ENCODE data around the gene TRAF4. TPM values are rescaled to one million over a fixed set of nuclear protein-coding genes. Genes with fewer than 3 reads are reported as not detected.

The TRAF4 gene
- total RNA-seq, 2 experiments from 2014 or later, result 411 to 416 TPM

DNA sequence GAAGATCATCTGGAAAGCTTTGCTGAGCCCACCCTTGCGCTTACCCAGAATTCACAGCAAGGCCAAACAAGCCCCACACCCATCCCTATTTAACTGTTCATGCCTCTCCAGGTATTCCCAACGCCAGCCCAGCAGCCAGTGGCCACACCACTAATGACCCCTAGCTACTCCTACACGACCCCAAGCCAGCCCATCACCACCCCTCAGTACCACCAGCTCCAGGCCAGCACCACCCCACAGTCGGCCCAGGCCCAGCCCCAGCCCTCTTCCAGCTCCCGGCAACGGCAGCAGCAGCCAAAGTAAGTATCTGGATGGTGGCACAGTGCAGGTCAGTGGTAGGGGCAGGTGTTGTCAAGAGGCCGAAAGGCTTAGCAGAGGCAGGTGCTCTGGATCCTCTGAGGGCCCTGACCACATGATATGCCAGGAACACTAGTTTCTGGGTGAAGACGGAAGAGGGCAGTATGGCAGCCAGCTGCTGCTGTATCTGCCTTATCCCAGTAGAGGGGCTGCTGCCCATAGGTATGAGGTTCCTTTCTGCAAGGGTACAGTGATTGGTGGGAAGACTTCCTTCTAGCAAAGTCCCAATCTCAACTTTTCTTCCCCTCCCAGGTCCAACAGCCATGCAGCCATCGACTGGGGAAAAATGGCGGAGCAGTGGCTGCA, 42.9 kb upstream of the TRAF4 start:
- POLR2A ChIA-PET, result interaction anchor here (1.7 kb wide), 1 partner anchor 11 kb away, joined by 6 read pairs; the partner anchor contains the start of gene PROCA1
- Histone ChIP-seq H3K4me3 (ENCODE audit: low read length) (no peak overlapping the region), H3K27me3 (ENCODE audit: control insufficient read depth in 1 of 2, insufficient read depth in 2 of 2, low read length in 2 of 2) (no peaks in the 10 kb centered on the region), H3K27ac (ENCODE audit: low read depth in 1 of 2, low read length in 2 of 2) (no peak overlapping the region), H3K9me3 (ENCODE audit: control insufficient read depth in 1 of 2, insufficient read depth in 1 of 2, low read length in 2 of 2) (no peaks in the 10 kb centered on the region), H3K36me3 (ENCODE audit: insufficient read depth, low read length) (peaks cover 74% of the 10 kb centered on the region), H3K4me1 (ENCODE audit: insufficient read depth, low read length) (no peaks in the 10 kb centered on the region)
- no peak overlapping the region for H3K4me3 Mint-ChIP-seq
- TF ChIP-seq, protein P1, sequence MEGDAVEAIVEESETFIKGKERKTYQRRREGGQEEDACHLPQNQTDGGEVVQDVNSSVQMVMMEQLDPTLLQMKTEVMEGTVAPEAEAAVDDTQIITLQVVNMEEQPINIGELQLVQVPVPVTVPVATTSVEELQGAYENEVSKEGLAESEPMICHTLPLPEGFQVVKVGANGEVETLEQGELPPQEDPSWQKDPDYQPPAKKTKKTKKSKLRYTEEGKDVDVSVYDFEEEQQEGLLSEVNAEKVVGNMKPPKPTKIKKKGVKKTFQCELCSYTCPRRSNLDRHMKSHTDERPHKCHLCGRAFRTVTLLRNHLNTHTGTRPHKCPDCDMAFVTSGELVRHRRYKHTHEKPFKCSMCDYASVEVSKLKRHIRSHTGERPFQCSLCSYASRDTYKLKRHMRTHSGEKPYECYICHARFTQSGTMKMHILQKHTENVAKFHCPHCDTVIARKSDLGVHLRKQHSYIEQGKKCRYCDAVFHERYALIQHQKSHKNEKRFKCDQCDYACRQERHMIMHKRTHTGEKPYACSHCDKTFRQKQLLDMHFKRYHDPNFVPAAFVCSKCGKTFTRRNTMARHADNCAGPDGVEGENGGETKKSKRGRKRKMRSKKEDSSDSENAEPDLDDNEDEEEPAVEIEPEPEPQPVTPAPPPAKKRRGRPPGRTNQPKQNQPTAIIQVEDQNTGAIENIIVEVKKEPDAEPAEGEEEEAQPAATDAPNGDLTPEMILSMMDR (IDR thresholded peaks at IDR 0.05), result no peak
- no peaks in the 10 kb centered on the region for H3K9me3 Mint-ChIP-seq
- H3K27me3 Mint-ChIP-seq, result no peaks in the 10 kb centered on the region
- peaks cover 80% of the 10 kb centered on the region for H3K36me3 Mint-ChIP-seq (ENCODE audit: low read depth)
- CTCF ChIA-PET, result no interaction called here
- no peak overlapping the region for H3K27ac Mint-ChIP-seq
- ATAC-seq (ENCODE audit: poor library complexity) (no peak), DNase-seq (no peak)
- intact Hi-C loops (cut with DNase I, micrococcal nuclease), result no loop called here
- no peaks in the 10 kb centered on the region for H3K4me1 Mint-ChIP-seq (ENCODE audit: low read depth)

DNA sequence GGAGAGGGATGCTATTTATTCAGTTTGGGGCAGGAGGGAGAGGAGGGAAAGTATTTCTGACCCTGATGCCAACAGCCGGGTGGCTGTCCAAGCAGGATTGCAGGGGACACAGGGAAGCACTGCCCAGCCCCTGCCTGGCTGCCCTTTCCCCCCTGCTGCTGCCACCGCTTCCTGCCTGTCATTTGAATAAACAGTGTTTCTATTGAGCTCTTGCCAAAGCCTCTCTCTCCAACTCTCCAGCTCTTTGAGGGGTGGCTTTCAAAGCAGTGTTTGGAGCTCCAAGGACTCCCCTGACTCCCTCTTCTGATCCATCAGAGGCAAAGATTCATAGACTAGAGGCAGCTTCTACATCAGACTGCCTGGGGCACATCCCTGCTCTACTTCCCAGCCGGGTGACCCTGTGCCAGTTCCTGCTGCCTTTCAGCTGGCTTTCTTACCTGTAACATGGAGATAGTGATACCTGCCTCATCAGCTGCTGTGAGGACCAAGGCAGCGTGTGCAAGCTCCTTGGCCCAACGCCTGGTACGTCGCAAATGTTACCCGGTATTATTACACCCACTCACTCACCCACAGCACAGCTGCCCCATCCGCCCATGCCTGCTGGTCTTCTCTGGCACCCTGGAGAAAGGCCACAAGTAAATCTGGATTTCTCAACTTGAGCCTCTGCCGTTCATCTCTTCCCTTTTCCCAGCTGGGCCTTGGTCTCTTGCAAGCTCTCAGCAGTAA, 41.6 kb upstream of the TRAF4 start:
- H3K4me3 Mint-ChIP-seq, result no peak overlapping the region
- Histone ChIP-seq H3K4me1 (ENCODE audit: insufficient read depth, low read length) (no peaks in the 10 kb centered on the region), H3K36me3 (ENCODE audit: insufficient read depth, low read length) (peaks cover 64% of the 10 kb centered on the region), H3K9me3 (ENCODE audit: control insufficient read depth in 1 of 2, insufficient read depth in 1 of 2, low read length in 2 of 2) (no peaks in the 10 kb centered on the region), H3K4me3 (ENCODE audit: low read length) (no peak overlapping the region), H3K27ac (ENCODE audit: low read depth in 1 of 2, low read length in 2 of 2) (no peak overlapping the region), H3K27me3 (ENCODE audit: control insufficient read depth in 1 of 2, insufficient read depth in 2 of 2, low read length in 2 of 2) (no peaks in the 10 kb centered on the region)
- TF ChIP-seq, protein P1 (IDR thresholded peaks at IDR 0.05), result no peak
- intact Hi-C loops (cut with DNase I, micrococcal nuclease), result no loop called here
- ChIA-PET POLR2A (interaction anchor here (1.6 to 1.7 kb wide), 2 partner anchors 9 to 18 kb away, joined by 5 to 6 read pairs; partner anchors contain the start of genes PROCA1 and RPL23A), CTCF (no interaction called here)
- no peaks in the 10 kb centered on the region for H3K9me3 Mint-ChIP-seq
- no peaks in the 10 kb centered on the region for H3K27me3 Mint-ChIP-seq
- ATAC-seq (ENCODE audit: poor library complexity) (no peak), DNase-seq (no peak)
- H3K4me1 Mint-ChIP-seq (ENCODE audit: low read depth), result no peaks in the 10 kb centered on the region
- peaks cover 70% of the 10 kb centered on the region for H3K36me3 Mint-ChIP-seq (ENCODE audit: low read depth)
- H3K27ac Mint-ChIP-seq, result no peak overlapping the region

DNA sequence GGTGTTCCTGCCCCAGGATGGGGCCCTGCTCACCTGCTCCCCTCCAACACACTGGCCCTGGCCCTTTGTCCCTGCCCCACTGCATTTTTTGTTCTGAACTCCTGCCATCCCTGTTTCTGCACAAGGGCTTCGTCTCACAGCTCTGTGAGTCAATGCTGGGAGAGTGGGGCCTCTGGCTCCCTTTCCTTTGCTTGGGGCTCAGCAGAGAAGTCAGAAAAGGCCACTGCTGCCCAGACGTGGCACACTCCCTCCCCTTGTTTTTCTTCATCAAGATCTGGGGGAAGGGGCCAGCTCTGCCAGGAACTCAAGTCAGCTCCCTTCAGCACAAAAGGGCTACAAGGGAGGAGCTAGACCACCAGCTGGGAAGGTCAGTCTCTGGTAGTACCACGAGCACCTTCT, 41.1 kb upstream of the TRAF4 start:
- H3K27me3 Mint-ChIP-seq, result no peaks in the 10 kb centered on the region
- H3K9me3 ChIP-seq (ENCODE audit: control insufficient read depth in 1 of 2, insufficient read depth in 1 of 2, low read length in 2 of 2), result no peaks in the 10 kb centered on the region
- no peaks in the 10 kb centered on the region for H3K9me3 Mint-ChIP-seq
- H3K27ac Mint-ChIP-seq, result no peak overlapping the region
- no peak for ATAC-seq (ENCODE audit: poor library complexity)
- H3K4me1 ChIP-seq (ENCODE audit: insufficient read depth, low read length), result no peaks in the 10 kb centered on the region
- intact Hi-C loops (cut with DNase I, micrococcal nuclease), result no loop called here
- TF ChIP-seq, protein P1 (IDR thresholded peaks at IDR 0.05), result no peak
- ChIA-PET CTCF (no interaction called here), POLR2A (interaction anchor here (1.6 to 1.7 kb wide), 2 partner anchors 9 to 17 kb away, joined by 5 to 6 read pairs; partner anchors contain the start of genes PROCA1 and RPL23A)
- H3K27ac ChIP-seq (ENCODE audit: low read depth in 1 of 2, low read length in 2 of 2), result no peak overlapping the region
- DNase-seq, result no peak
- peaks cover 65% of the 10 kb centered on the region for H3K36me3 Mint-ChIP-seq (ENCODE audit: low read depth)
- no peaks in the 10 kb centered on the region for H3K4me1 Mint-ChIP-seq (ENCODE audit: low read depth)
- no peak overlapping the region for H3K4me3 ChIP-seq (ENCODE audit: low read length)
- H3K36me3 ChIP-seq (ENCODE audit: insufficient read depth, low read length), result peaks cover 58% of the 10 kb centered on the region
- H3K27me3 ChIP-seq (ENCODE audit: control insufficient read depth in 1 of 2, insufficient read depth in 2 of 2, low read length in 2 of 2), result no peaks in the 10 kb centered on the region
- H3K4me3 Mint-ChIP-seq, result no peak overlapping the region

All from CD4-positive, alpha-beta T cell (primary cell).